ENCODE data around the gene BMERB1.
"Not testable (repeated sequence)": the region's sequence is repeated elsewhere in the genome, so short reads cannot be mapped to it uniquely, and the experiment has no call there.

BMERB1 gene

GRCh38 chr16:15523939-15524338 lies 89.6 kb downstream of the BMERB1 start:
- DNase-seq: no peak

GRCh38 chr16:15524966-15525365 lies 90.6 kb downstream of the BMERB1 start:
- no peak for DNase-seq

- no peak for DNase-seq
Measured at GRCh38 chr16:15526097-15526496, 91.7 kb downstream of the BMERB1 start.

- DNase-seq: no peak
Measured at GRCh38 chr16:15526731-15527130, 92.3 kb downstream of the BMERB1 start.

GRCh38 chr16:15529673-15530072 lies 95.3 kb downstream of the BMERB1 start:
- no peak for DNase-seq

- no peak for DNase-seq
Measured at GRCh38 chr16:15530085-15530484, 95.7 kb downstream of the BMERB1 start.

GRCh38 chr16:15532825-15533224 lies 98.4 kb downstream of the BMERB1 start:
- DNase-seq: no peak

- DNase-seq: no peak
Measured at GRCh38 chr16:15533386-15533785, 99.0 kb downstream of the BMERB1 start.

GRCh38 chr16:15535772-15536171 lies 101.4 kb downstream of the BMERB1 start:
- DNase-seq: no peak

- DNase-seq: no peak
Measured at GRCh38 chr16:15536843-15537242, 102.5 kb downstream of the BMERB1 start.

- no peak for DNase-seq
Measured at GRCh38 chr16:15538507-15538906, 104.1 kb downstream of the BMERB1 start.

GRCh38 chr16:15539197-15539596 lies 104.8 kb downstream of the BMERB1 start:
- DNase-seq: no peak

- no peak for DNase-seq
Measured at GRCh38 chr16:15542261-15542660, 107.9 kb downstream of the BMERB1 start.

- DNase-seq: no peak
Measured at GRCh38 chr16:15542734-15543347, 108.5 kb downstream of the BMERB1 start.

- DNase-seq: no peak
Measured at GRCh38 chr16:15544405-15544804, 110.0 kb downstream of the BMERB1 start.

- DNase-seq: no peak
Measured at GRCh38 chr16:15545544-15545943, 111.2 kb downstream of the BMERB1 start.

GRCh38 chr16:15547072-15547767 lies 112.8 kb downstream of the BMERB1 start:
- DNase-seq: not testable (repeated sequence)

GRCh38 chr16:15547768-15548096 lies 113.3 kb downstream of the BMERB1 start:
- no peak for DNase-seq

GRCh38 chr16:15548482-15548891 lies 114.1 kb downstream of the BMERB1 start:
- DNase-seq: no peak

GRCh38 chr16:15552507-15552906 lies 118.1 kb downstream of the BMERB1 start:
- peak in 1 of 5 donors; percentile 21 for DNase-seq

GRCh38 chr16:15553313-15554088 lies 119.1 kb downstream of the BMERB1 start:
- peak in 1 of 5 donors; percentile 8 for DNase-seq

GRCh38 chr16:15556130-15556529 lies 121.7 kb downstream of the BMERB1 start:
- DNase-seq: no peak

- DNase-seq: no peak
Measured at GRCh38 chr16:15557258-15557657, 122.9 kb downstream of the BMERB1 start.

GRCh38 chr16:15559176-15559575 lies 124.8 kb downstream of the BMERB1 start:
- no peak for DNase-seq

All from T-helper 1 cell (primary cell).